CD4-positive, alpha-beta T cell treated with Interleukin-2 at 100 ng/mL for 4 hours (primary cell): ENCODE data around the gene CENPX.

Source experiments
- DNase-seq: peaks from one replicate; pipeline ENCODE4 v3.0.0-alpha.2; 2020; ENCODE audit warnings: low spot score

CENPX gene

DNA sequence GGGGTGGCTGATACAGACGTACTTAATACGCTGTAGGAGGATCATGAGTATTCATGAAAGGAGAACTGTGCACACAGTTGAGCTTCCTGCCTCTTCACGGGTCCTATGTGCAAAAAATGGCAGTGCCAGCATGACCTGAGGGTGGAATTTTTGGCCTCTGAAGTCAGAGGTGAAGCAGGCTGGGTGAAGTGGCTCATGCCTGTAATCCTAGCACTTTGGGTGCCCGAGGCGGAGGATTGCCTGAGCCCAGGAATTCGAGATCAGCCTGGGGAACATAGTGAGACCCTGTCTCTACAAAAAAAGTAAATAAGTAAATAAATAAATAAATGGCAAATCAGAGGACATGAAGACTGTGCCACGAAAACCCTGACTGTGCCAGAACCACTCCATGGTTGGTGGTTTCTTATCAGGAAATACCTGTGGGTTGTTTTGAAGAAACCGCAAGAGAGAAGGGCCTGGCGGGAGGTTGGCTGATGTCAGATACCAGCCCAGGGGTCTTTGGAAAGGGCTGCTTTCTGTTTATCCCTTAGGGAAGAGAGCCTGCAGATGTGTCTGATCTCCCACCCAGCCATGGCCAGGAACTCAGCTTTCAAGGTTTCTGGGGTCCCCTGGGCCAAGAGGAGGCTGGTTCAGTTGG lies 41.9 kb downstream of the CENPX start:
- no peak for DNase-seq

DNA sequence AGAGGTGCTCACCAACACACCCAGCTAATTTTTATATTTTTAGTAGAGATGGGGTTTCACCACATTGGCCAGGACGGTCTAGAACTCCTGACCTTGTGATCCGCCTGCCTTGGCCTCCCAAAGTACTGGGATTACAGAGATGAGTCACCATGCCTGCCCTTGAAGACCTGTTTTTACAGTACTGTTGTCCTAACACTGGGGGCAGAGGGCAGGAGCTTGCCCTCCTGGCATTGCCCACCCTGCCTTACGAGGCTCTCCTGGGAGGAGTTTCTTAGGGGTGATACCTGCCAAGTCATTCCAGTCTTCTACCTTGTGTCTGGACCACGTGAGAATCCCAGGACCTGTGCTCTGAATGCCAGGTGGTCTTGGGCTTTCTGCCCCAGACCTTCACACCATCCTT lies 42.6 kb downstream of the CENPX start:
- DNase-seq: no peak

DNA sequence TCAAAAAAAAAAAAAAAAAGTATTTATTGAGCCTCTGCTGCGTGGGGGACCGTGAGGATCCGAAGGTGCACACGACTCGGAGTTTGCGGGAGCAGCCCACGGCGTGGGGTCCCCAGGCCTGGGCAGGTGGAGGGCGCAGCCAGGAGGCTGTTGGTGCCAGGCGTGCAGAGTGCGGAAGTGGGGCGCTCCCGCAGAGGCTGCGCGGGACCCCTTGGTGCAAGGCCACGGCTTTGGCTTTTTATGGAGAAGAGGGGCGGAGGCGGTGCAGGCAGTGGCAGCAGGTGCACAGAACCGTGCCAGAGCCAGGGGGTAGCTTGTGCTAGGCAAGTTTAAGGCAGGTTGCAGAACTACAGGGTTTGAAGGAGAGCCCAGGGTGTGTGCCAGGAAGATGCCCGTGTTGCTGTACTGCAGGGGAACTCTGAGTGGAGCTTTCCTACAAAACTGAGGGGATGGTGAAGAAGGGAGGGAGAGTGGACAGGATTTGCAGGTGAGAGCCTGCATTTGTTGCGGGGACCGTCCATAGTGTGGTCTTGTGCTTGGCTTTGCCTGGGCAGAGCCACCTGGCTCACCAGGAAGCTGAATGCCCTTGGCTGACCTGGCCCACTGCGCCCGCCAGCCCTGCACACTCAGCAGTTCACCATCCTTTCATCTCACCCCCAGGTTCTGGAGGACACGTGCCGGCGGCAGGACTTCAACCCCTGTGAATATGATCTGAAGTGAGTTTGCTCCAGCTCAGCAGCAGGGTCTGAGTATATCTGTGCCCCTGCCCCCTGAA lies 44.0 kb downstream of the CENPX start:
- no peak for DNase-seq

DNA sequence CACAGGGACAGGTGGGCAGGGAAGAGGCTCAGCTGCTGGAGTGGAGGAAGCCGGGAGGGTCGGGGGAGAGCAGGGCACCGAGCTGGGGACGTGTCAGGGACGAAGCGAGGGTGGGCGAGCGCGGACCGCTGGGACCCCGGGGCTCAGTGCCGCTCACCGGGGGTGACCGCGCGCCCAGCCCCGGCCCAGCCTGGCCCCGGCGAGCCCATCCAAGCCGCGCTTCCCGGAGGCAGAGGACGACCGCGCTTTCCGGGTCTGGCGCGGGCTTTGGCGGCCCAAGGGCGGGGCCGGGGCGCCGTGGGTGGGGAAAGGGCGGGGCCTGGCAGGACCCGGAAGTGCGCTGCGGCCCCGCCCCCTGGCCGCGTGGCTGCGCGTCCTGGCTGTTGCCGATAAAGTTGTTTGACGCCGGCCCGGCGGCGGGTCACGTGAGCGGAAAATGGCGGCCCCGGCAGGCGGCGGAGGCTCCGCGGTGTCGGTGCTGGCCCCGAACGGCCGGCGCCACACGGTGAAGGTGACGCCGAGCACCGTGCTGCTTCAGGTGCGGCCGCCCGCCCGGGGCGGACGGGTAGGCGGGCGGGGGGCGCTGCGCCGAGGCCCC lies 45.4 kb downstream of the CENPX start, which contains the start of gene ASPSCR1:
TSS of gene ASPSCR1 (plus strand) at position 419 of the 598 bp plus-strand sequence. CDS start at position 437, 18 bp downstream.
- DNase-seq: peak; percentile 88

DNA sequence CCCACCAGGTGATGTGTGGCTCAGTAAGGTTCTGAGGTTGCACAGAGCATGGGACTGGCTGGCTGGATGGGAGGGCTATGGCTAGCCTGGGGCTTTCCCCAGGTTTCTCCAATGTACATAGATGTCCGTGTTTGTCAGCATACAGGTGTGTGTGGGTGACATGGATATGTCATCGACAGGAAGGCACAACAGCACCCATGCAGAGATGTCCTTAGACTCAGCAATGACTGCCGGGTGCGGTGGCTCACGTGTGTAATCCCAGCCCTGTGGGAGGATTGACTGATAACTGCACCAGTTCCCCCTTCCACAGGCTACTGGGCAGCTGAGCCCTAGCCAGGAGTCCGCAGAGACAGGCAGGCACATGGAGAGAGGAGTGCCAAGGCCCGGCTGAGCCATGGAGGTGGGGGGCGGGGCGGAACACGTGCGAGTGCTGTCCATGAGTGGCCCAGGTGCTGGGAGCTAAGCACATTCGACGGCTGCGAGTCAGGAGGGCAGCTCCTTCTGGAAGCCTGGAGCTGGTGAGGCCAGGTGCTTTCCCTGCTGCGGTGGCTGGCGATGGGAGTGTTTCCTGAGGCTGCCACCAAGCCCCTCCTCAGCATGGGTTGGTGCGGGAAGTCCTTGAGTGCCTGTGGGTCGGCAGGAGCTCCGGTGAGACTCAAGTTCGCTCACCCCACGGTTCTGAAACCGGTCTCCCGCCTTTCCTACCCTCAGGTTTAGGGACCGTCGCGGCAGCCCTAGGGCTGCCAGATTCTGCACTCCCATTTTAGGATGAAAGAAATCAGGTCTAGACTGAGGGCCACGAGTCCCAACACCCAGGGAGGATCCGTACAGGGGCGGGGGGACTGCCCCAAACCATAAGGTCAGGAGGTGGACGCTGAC lies 46.1 kb downstream of the CENPX start:
- DNase-seq: peak; percentile 7

DNA sequence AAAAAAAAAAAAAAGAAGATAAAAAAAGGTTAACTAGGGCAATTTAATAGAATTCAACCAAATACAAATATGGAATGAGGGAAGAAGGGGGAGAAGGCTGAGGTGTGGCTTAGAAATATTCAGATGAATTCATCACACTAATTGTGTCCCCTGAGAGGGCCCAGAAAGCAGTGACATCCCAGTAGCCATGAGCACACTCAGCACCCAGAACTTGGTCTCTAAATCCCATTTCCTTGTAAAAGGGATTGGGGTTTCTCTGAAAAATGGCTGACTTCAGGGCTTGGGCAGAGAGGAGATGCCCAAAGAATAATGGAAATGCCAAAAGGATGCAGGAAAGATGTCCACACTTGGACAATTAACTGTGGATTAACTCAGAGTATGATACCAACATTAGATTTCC lies 49.2 kb downstream of the CENPX start:
- DNase-seq: no peak

DNA sequence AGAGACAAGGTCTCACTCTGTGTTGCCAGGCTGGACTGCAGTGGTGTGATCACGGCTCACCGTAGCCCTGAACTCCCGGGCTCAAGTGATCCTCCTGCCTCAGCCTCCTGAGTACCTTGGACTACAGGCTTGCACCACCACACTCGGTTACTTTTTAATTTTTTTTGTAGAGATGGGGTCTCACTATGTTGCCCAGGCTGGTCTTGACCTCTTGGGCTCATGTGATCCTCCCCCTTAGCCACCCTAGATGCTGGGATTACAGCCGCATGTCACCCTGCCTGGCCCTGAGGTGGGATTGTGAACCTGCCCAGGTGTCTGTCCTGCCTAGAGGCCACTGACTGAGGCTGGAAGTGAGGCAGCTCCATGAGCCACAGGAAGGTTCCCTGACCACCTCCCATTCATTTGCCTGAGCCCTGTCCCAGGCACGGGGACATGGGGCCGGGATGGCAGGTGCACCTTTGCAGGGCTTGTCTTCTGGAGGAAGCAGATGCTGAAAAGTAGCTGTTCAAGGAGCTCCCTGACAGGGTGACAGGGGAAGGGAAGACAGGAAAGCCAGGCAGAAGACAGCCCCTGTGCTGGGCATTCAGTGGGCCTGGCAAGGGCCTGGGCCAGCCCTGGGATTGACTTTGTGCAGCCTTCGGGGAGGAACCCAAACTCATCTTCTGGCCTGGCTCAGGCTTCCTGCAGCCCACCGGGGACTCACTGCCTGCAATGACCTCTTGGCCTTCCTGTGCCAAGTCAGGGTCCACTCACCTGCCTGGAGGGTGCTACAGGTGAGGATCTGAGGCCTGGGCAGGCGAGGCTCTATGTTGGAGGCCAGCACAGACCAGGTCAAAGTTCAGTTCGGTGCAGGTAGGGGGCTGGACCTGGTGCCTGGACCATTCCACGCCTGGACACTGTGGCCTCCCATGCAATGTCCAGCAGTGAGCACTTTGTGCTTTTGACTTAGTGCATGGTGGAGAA lies 53.5 kb downstream of the CENPX start:
- no peak for DNase-seq
